Neural progenitor cell (in vitro differentiated cells): ENCODE results near the gene S100A14.

Experiments
- CTCF ChIP-seq: fragments of 200-600 bp; sonication (generic); IDR thresholded peaks from 2 replicates; pipeline ENCODE4 v1.5.1; 2017; ENCODE audit warnings: antibody characterized with exemption, mild to moderate bottlenecking
- EZH2 ChIP-seq: fragments of 200-600 bp; sonication (generic); IDR thresholded peaks from 2 replicates; pipeline ENCODE4 v1.6.1; 2017; ENCODE audit warnings: antibody characterized with exemption, mild to moderate bottlenecking, moderate library complexity
- EZH2phosphoT487 ChIP-seq: fragments of 200-600 bp; sonication (generic); IDR thresholded peaks from 2 replicates; pipeline ENCODE4 v1.6.1; 2017; ENCODE audit warnings: antibody characterized with exemption

GRCh38 chr1:153610334-153610733 lies 5.8 kb downstream of the S100A14 start:
- no peak for TF ChIP-seq CTCF
- no peak for TF ChIP-seq EZH2phosphoT487
- no peak for TF ChIP-seq EZH2
